NOMO-1 treated with DMSO at 0.1 percent for 48 hours (cell line): ENCODE results near the gene GRIK1.

Experiments used
- DNase-seq: peaks from one replicate; lab custom pipeline; 2025; ENCODE audit not compliant: unreplicated experiment; lab: John Stamatoyannopoulos, UW

Gene GRIK1

GRCh38 chr21:29829564-29830275 lies 110.1 kb downstream of the GRIK1 start:
- no peak for DNase-seq

- DNase-seq, result no peak
Observed at GRCh38 chr21:29827647-29828046, 112.1 kb downstream of the GRIK1 start.

GRCh38 chr21:29827236-29827635 lies 112.6 kb downstream of the GRIK1 start:
- no peak for DNase-seq

- no peak for DNase-seq
Observed at GRCh38 chr21:29826386-29826785, 113.4 kb downstream of the GRIK1 start.

GRCh38 chr21:29825936-29826335 lies 113.9 kb downstream of the GRIK1 start:
- DNase-seq, result no peak

GRCh38 chr21:29825345-29825744 lies 114.5 kb downstream of the GRIK1 start:
- no peak for DNase-seq

GRCh38 chr21:29822064-29822463 lies 117.7 kb downstream of the GRIK1 start:
- no peak for DNase-seq

- no peak for DNase-seq
Observed at GRCh38 chr21:29821230-29821629, 118.6 kb downstream of the GRIK1 start.

GRCh38 chr21:29819675-29820326 lies 120.0 kb downstream of the GRIK1 start:
- no peak for DNase-seq

- DNase-seq, result no peak
Observed at GRCh38 chr21:29818383-29818921, 121.3 kb downstream of the GRIK1 start.

- no peak for DNase-seq
Observed at GRCh38 chr21:29817450-29817849, 122.3 kb downstream of the GRIK1 start.

GRCh38 chr21:29812947-29813346 lies 126.8 kb downstream of the GRIK1 start:
- no peak for DNase-seq

GRCh38 chr21:29810871-29811270 lies 128.9 kb downstream of the GRIK1 start:
- no peak for DNase-seq

- DNase-seq, result no peak
Observed at GRCh38 chr21:29808153-29808552, 131.6 kb downstream of the GRIK1 start.

- no peak for DNase-seq
Observed at GRCh38 chr21:29805105-29805504, 134.7 kb downstream of the GRIK1 start.

- no peak for DNase-seq
Observed at GRCh38 chr21:29803191-29803590, 136.6 kb downstream of the GRIK1 start.

- no peak for DNase-seq
Observed at GRCh38 chr21:29801122-29801521, 138.7 kb downstream of the GRIK1 start.

GRCh38 chr21:29800056-29800455 lies 139.7 kb downstream of the GRIK1 start:
- no peak for DNase-seq

GRCh38 chr21:29798840-29799239 lies 141.0 kb downstream of the GRIK1 start:
- DNase-seq, result no peak

- no peak for DNase-seq
Observed at GRCh38 chr21:29797155-29797554, 142.6 kb downstream of the GRIK1 start.

GRCh38 chr21:29793712-29794111 lies 146.1 kb downstream of the GRIK1 start:
- DNase-seq, result no peak

GRCh38 chr21:29789393-29789792 lies 150.4 kb downstream of the GRIK1 start:
- no peak for DNase-seq
